HG02610 (cell line): ENCODE data around the gene KRT81.
"Not testable (repeated sequence)": the region's sequence is repeated elsewhere in the genome, so short reads cannot be mapped to it uniquely, and the experiment has no call there.

Source experiments
- ATAC-seq: cut with Tn5 transposase; IDR thresholded peaks from one replicate; pipeline ENCODE4 v1.9.1; 2021; ENCODE audit warnings: mild to moderate bottlenecking, moderate library complexity; ENCODE audit not compliant: unreplicated experiment

KRT81 gene

DNA sequence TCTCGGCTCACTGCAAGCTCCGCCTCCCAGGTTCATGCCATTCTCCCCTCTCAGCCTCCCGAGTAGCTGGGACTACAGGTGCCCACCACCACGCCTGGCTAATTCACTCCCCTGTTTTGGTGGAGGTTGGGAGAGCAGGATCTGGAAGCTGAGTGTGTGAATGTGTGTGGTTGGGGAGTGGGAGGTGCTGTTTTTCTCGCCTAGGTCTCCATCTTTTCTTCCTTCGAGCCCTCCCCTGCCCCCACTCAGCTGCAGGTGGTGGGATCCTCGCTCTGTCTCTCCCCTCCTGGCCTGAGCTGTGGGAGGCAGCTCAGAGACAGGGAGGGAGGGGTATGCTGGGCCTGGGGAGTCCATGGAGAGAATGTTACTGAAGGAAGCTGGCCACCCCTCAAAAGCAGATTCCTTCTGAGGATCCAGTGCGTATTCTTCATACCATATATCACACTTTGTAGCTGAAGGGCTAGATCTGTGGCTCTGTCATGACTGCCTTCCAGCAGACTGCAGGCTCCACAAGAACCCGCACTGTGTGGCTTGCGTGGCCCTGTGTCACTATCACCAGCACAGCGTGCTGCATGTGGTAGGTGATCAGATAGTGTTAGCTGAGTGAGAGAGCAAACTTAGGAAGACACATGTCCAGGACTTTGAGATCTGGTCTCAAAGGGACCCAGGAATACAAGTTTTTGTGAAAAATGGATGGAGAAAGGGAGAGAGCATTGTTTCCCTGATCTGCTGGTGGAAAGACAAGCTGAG, 27.1 kb upstream of the KRT81 start:
- ATAC-seq, result no peak

DNA sequence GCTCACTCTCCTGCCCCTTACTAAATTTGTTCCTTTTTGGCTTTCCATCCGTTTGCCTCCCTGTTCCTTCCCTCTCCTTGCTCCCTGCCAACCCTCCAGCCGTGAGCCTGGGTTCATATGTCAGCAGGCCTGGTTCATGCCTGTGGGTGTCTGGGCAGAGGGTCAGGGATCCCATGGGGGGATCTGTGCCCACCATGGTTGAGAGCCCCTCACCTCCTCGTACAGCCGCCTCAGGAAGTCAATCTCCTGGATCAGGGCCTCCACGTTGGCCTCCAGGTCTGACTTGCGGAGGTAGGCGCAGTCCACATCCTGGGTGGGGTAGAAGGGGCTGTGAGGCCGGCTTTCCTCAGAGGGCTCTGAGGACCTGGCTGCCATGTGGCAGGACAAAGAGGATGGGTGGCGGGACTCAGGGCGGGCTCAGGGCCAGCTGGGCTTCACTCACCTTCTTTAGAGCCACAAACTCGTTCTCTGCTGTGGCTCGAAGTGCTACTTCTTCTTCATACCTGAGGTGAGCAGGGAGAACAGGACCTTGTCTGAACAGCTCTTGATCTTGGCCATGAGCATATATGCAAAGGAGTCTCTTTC, 26.2 kb upstream of the KRT81 start:
- ATAC-seq, result no peak

DNA sequence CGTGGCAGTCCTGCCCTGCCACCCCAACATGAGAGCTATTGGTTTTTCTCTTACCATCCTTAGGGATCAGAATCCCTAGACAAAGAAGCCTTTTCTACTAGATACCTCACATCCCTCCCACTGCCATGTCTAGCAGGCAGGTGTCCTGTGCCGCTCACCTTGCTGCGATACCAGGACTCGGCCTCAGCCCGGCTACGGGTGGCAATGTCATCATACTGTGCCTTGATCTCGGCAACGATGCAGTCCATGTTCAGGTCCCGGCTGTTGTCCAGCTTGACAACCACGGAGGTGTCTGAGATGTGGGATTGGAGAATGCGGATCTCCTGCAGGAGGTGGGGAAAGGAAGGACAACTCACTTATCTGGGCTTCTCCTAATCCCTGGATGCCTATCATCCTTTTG, 25.4 kb upstream of the KRT81 start:
- no peak for ATAC-seq

- ATAC-seq, result no peak
Measured at GRCh38 chr12:52316290-52316689, 25.0 kb upstream of the KRT81 start.

- ATAC-seq, result not testable (repeated sequence)
Measured at GRCh38 chr12:52315721-52316120, 24.4 kb upstream of the KRT81 start.

- ATAC-seq, result no peak
Measured at GRCh38 chr12:52314511-52314910, 23.2 kb upstream of the KRT81 start.

GRCh38 chr12:52313926-52314325, 22.6 kb upstream of the KRT81 start:
- ATAC-seq, result no peak

DNA sequence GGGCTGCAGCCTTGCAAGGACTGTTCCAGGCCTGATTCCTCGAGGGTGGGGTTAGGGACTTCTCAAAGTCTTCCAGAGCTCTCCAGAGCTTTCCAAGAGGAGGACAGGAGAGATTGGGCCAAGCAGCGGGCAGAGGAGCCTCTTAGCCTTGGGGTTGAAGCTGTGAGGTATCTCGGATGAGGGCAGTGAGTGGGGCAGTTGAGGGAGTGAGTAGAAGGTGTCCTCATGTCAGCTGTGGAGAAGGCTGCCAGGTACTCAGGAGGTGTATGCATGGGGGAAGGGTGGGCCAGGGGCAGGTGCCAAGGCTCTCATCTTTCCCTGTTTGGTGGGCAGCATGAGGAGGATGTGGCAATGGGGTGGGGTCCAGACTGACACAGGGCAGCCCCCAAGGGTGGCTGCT, 22.1 kb upstream of the KRT81 start:
- ATAC-seq, result no peak

- no peak for ATAC-seq
Measured at GRCh38 chr12:52312086-52312485, 20.8 kb upstream of the KRT81 start.

DNA sequence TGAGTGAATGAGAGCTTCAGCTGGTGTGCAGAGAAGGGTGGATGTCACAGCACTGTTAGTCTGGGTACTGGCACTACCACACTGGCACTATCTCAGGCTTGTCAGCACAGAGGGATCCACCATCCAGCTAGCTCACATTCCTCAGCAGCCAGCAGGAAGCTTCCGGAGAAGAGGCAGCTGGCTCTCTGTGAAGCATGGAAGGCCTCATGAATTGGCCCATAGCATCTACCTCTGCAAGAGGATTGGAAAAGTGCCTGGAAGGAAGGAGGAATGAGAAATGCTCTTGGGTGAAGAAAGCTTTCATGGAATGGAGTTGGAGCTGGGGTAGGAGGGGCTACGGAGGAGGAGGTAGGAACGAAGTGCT, 19.9 kb upstream of the KRT81 start:
- ATAC-seq, result no peak

DNA sequence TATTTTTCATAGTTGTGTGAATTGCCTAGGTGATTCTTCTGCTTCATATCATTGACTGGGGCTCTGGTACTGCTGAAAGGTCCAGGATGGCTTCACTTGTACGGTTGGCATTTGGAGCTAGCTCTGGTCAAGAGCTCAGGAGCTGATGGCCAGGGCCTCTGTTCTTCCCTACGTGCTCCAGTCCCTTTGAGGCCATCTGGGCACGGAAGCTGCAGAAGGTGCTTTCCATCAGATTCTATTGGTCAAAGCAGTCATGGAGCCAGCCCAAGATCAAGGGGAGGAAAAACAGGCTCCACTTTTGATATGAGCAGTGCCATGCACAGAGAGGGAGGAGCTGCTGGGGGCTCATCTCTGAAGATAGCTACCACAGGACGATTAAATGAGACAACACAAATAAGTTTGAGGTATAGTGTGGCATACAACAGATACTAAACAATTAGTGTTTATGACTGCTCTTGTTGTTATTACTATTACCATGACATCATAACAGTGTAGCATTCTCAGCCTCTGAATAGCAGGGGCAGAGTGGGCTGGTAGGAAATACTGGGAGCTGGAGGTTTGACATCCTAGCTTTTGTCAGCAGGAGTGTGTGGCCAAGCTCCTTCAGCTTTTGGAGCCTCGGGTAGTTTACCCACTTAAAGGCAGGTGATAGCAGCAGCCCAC, 19.4 kb upstream of the KRT81 start:
- ATAC-seq, result no peak

DNA sequence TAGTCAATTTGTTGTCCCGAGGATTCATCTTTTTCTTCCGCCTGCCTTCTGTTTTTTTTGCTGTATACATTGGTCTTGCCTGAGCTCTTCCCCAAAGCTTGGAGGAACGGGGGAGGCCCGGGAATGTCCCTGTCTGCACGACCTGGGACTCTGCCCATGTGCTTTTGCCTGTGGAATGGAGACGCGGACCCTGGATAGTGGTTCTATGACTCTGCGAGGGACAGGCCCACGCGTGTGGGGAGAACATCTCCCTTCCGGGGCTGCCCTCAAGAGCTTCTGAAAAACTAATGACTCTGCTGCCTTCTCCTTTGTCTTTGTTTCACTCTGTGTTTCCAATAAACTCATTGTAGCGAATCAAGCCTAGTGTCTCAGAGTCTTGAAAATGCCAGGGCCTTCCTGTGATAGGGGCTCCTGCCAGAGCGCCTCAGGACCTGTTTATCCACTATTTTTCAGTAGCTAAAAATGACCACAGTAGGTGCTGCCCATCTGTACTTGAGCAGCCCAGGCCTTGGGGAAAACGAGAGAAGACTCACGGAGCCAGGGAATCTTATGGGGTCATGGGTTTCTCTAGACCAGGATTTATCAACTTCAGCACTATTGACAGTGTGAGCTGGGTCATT, 17.6 kb upstream of the KRT81 start:
- no peak for ATAC-seq

- ATAC-seq, result no peak
Measured at GRCh38 chr12:52307836-52308805, 16.8 kb upstream of the KRT81 start.

GRCh38 chr12:52306731-52307130, 15.4 kb upstream of the KRT81 start:
- no peak for ATAC-seq

DNA sequence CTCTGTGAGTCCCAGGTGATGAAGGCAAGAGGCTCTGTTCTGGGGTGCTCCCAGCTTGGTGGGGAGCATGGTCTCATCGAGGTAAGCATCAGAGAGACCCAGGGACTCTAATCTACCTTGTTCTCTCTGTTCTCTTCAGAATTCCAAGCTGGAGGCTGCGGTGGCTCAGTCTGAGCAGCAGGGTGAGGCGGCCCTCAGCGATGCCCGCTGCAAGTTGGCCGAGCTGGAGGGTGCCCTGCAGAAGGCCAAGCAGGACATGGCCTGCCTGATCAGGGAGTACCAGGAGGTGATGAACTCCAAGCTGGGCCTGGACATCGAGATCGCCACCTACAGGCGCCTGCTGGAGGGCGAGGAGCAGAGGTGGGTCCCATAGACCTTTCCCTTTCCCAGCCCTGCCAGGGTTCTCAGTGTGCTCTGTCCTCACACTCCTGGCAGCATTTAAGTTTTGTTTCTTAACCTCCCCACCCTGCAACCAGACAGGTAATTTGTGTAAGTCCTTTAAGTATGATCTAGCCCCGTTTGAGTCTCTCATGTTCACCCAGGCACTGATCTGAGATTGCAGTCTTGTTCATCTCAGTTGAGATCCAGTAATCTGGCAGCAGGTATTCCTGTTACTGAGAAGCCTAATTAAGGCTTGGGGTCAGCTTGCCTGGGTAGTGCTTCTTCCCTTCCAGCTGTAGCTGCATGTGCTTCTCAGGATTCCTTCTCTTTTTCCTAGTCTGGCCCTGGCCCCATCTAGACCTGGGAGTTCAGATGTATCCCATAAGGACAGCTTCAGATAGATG, 14.8 kb upstream of the KRT81 start:
- no peak for ATAC-seq

GRCh38 chr12:52304941-52305411, 13.6 kb upstream of the KRT81 start:
- ATAC-seq, result peak; percentile 76

- ATAC-seq, result not testable (repeated sequence)
Measured at GRCh38 chr12:52302242-52302914, 11.0 kb upstream of the KRT81 start.

GRCh38 chr12:52301721-52302120, 10.4 kb upstream of the KRT81 start:
- ATAC-seq, result not testable (repeated sequence)
